ENCODE results near the gene APBA3.
"Not testable (repeated sequence)": the region's sequence is repeated elsewhere in the genome, so short reads cannot be mapped to it uniquely, and the experiment has no call there.

Gene APBA3

GRCh38 chr19:3771000-3771905 lies 9.8 kb upstream of the APBA3 start:
- no peak for DNase-seq

GRCh38 chr19:3770136-3770999 lies 8.9 kb upstream of the APBA3 start:
- no peak for DNase-seq

DNA sequence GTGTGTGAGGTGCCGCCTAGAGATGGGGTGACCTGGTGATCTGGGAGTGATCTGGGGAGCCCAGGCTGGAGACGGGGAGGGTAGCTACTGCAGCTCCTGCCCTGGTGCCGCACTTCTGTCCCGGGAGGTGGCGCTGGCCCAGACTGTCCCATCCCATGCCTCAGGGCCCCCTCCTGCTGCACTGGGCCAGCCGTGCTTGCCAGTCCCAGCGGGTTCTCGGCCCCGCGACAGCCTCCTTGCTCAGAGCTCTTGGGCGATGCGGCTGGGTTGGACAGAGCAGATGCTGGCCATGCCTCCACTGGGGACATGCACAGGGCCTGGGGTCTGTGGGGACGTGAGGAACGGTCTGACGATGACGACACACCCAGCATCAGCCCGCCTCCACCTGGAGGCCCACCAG lies 8.0 kb upstream of the APBA3 start:
- DNase-seq, result no peak

DNA sequence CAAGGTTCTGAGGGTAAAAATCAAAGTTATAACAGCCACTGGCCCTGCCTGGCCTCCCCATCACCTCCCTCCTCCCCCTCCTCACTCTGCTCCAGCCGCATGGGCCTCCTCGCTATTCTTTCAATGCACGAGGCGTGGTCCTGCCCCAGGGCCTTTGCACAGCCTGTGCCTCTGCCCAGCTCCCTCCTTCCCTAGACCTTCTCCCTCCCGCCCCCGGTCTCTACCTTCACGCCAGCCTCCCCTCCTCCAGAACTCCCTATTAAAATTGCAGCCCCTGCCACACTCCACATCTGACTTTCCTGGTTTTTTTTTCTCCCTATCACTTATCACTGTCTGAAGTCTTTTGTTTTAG lies 7.2 kb upstream of the APBA3 start:
- DNase-seq, result no peak

- no peak for DNase-seq
Observed at GRCh38 chr19:3768015-3768747, 6.7 kb upstream of the APBA3 start.

- no peak for DNase-seq
Observed at GRCh38 chr19:3767050-3767449, 5.6 kb upstream of the APBA3 start.

DNA sequence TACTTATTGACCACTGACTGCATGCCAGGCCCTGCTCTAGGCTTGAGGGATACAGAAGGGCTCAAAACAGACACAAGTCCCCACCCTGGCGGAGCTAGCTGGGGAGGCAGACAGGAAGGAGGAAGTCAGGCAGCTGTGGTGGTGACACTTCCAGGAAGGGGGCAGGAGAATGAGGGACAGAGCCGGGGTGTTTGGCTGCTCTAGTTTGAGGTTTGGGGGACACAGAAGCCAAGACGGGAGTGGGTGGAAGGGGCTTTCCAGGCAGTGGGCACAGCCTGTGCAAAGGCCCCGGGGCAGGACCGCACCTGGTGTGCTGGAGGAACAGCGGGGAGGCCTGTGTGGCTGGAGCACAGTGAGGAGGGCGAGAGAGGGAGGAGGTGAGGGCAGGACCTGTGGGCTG lies 5.0 kb upstream of the APBA3 start:
- DNase-seq, result no peak

- DNase-seq, result not testable (repeated sequence)
Observed at GRCh38 chr19:3765757-3766156, 4.3 kb upstream of the APBA3 start.

GRCh38 chr19:3765121-3765520 lies 3.6 kb upstream of the APBA3 start:
- no peak for DNase-seq

GRCh38 chr19:3762501-3763459 lies 1.3 kb upstream of the APBA3 start, which contains the start of gene MRPL54:
Gene MRPL54, plus strand, starts transcription at chr19:3762682. Its CDS starts 19 bp downstream, at chr19:3762701.
- DNase-seq, result peak; percentile 100

- no peak for DNase-seq
Observed at GRCh38 chr19:3762130-3762473, 610 bp upstream of the APBA3 start.

DNA sequence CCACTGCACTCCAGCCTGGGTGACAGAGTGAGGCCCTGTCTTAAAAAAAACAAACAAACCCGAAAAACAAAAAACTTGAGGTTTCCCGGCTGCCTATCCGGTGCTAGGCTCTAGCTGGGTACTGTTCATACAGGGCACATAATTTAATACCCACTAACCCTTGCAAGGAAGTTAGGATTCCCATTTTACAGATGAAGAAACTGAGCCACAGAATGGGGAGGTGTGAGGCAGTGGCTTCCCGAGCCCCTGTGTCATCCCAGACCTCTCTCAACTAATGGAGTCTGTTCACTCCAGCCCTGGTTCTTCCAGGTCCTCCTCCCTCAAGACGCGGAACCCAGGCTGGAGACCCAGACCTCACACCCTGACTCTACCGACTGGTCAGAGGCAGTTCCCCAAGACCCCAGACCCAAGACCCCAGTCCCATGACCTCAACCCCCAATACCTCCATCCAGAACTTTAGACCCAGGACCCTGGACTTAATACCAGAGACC lies 576 bp downstream of the APBA3 start:
- DNase-seq, result no peak

GRCh38 chr19:3759482-3760254 lies 1.8 kb downstream of the APBA3 start:
- DNase-seq, result no peak

- DNase-seq, result not testable (repeated sequence)
Observed at GRCh38 chr19:3758297-3758696, 3.2 kb downstream of the APBA3 start.

- not testable (repeated sequence) for DNase-seq
Observed at GRCh38 chr19:3757705-3758104, 3.8 kb downstream of the APBA3 start.

DNA sequence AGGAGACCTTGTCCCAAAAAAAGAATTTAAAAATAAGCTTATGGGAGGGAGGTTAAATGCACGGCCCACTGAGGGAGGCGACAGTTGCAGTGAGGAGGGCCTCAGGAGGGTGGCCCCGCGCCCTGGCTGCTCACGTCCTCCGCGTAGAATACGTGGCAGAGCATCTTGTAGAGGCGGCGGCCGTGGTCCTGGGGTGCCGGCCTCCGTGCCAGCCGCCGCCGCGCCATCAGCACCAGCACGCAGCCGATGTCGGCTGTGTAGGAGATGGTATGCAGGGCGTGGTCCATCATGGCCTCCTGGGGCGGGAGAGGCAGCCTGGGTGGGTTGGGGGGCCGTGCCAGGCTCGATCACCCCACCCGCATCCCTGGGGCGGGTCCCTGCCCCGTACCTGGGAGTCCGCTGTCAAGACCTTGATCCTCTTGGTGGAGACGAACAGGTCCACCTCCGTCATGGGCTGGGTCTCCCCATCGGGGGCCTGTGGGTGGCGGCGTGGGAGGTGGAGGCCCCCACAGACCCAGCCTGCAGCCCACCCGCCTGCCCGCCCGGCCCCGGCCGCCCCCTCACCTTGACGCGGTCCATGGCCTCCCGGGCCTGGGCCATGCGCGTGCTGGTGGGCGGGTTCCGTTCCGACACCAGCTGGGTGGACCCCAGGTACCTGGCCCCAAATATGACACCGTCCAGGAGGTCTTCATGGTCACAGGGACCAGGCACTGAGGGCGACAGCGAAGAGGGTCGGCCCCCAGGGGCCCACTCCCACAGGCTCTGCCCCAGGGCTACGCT lies 7.7 kb downstream of the APBA3 start:
- DNase-seq, result no peak

- no peak for DNase-seq
Observed at GRCh38 chr19:3752492-3752891, 9.0 kb downstream of the APBA3 start.

DNA sequence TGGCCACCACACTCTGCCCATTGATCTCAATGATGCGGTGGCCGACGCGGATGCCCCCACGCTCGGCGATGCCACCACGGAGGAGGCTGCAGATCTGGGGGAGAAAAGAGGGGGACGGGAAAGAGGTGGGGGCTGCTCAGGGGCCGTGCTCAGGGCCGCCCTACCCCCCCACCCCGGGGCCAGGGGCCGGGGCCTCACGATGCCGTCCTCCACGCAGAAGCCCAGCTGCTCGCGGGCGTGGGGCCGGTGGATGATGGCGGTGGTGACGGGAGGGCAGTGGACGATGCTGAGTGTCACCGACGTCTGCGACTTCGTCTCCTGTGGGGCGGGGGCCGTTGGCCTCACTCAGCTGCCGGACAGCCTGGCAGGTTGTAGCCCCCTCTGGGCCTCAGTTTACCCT lies 10.3 kb downstream of the APBA3 start:
- DNase-seq, result no peak

- DNase-seq, result no peak
Observed at GRCh38 chr19:3750211-3750610, 11.3 kb downstream of the APBA3 start.

DNA sequence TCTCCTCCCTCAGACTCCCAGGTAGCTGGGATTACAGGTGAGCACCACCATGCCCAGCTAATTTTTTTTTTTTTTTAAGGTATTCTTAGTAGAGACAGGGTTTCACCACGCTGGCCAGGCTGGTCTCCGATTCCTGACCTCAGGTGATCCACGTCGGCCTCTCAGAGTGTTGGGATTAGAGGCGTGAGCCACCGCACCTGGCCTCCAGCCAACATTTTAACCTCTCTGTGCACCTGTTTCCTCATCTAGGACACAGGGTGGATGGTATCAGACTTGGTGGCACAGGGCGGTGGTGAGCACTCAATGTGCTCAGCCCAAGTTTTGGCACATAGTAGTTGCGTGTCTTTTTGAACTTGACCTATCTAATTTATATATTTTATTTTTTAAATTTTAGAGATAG lies 12.5 kb downstream of the APBA3 start:
- DNase-seq, result no peak

Data from right kidney (tissue), 1 donor.